Vagina (tissue), 2 donors: ENCODE results near the gene C12orf42. TPM values are rescaled to one million over a fixed set of nuclear protein-coding genes. Genes with fewer than 3 reads are reported as not detected.

Experiments
- DNase-seq, 2 donors: peaks; one replicate each; pipeline ENCODE4 v3.0.0-alpha.2; 2017; ENCODE audit errors: extremely low spot score in 2 of 2
- H3K27ac ChIP-seq: fragments of 200-600 bp; sonication (generic); one replicate; pipeline ENCODE4 v1.5.1; 2019
- H3K27me3 ChIP-seq: fragments of 200-600 bp; sonication (generic); one replicate; pipeline ENCODE4 v1.5.1; 2019
- H3K36me3 ChIP-seq, 2 donors: fragments of 200-600 bp; sonication (generic); one replicate each; pipeline ENCODE4 v1.5.1; 2017 to 2019
- H3K4me1 ChIP-seq: fragments of 200-600 bp; sonication (generic); one replicate; pipeline ENCODE4 v1.5.1; 2019
- H3K4me3 ChIP-seq, 2 donors: fragments of 200-600 bp; sonication (generic); 1 replicate in 1 of 2; 2 replicates in 1 of 2; pipeline ENCODE4 v1.5.1; 2016 to 2019
- H3K9me3 ChIP-seq: fragments of 200-600 bp; sonication (generic); one replicate; pipeline ENCODE4 v1.5.1; 2019
- CTCF ChIP-seq, 3 experiments: fragments of 450-650 bp in 2 of 3; fragments of 200-600 bp in 1 of 3; sonication (generic) in 1 of 3; IDR thresholded peaks; one replicate each; pipeline ENCODE4 v1.5.1; 2017 to 2019; ENCODE audit warnings: antibody characterized with exemption in 3 of 3, mild to moderate bottlenecking in 2 of 3, moderate library complexity in 2 of 3
- POLR2A ChIP-seq, 2 donors: fragments of 450-650 bp; IDR thresholded peaks; one replicate each; pipeline ENCODE4 v1.6.1; 2017; ENCODE audit warnings: antibody characterized with exemption in 2 of 2, mild to moderate bottlenecking in 2 of 2, moderate library complexity in 2 of 2
- POLR2AphosphoS5 ChIP-seq, 2 donors: sonication (generic); formaldehyde crosslinking; IDR thresholded peaks; one replicate each; pipeline ENCODE4 v1.9.0; 2017; ENCODE audit warnings: antibody characterized with exemption in 2 of 2, mild to moderate bottlenecking in 2 of 2, low read depth in 1 of 2; ENCODE audit not compliant: insufficient read depth in 1 of 2
- intact Hi-C: fragments of 100-400 bp; cut with DNase I; formaldehyde crosslinking; loops from one replicate; pipeline ENCODE4 v1.15.1; 2023
- total RNA-seq: library from RNA; depleted of rRNA; stranded (reverse); fragments of >200 nt; gene quantifications from one replicate; pipeline ENCODE4 v1.2.3, GENCODE V29; 2016

C12orf42 gene
- total RNA-seq, 1 donor from 2014 or later = not detected

GRCh38 chr12:103273645-103274044 is 222.1 kb downstream of the C12orf42 start:
- no peak for TF ChIP-seq CTCF (IDR thresholded peaks at IDR 0.05)
- TF ChIP-seq POLR2A (IDR thresholded peaks at IDR 0.05) = no peak
- TF ChIP-seq POLR2AphosphoS5 (IDR thresholded peaks at IDR 0.05; ENCODE audit: insufficient read depth in 1 of 2, low read depth in 1 of 2) = no peak
- no peaks in the 10 kb centered on the region for H3K27me3 ChIP-seq
- intact Hi-C loops = no loop called here

GRCh38 chr12:103272949-103273348 is 222.8 kb downstream of the C12orf42 start:
- no peak for DNase-seq
- H3K4me3 ChIP-seq = no peak overlapping the region
- no peaks in the 10 kb centered on the region for H3K27me3 ChIP-seq
- intact Hi-C loops = no loop called here
- no peak overlapping the region for H3K27ac ChIP-seq
- TF ChIP-seq POLR2A (IDR thresholded peaks at IDR 0.05) (no peak), CTCF (IDR thresholded peaks at IDR 0.05) (no peak), POLR2AphosphoS5 (IDR thresholded peaks at IDR 0.05; ENCODE audit: insufficient read depth in 1 of 2, low read depth in 1 of 2) (no peak)
- H3K36me3 ChIP-seq = no peaks in the 10 kb centered on the region
- H3K9me3 ChIP-seq = no peaks in the 10 kb centered on the region
- no peaks in the 10 kb centered on the region for H3K4me1 ChIP-seq

More at GRCh38 chr12:103273645-103274044, 222.1 kb downstream of the C12orf42 start:
- no peaks in the 10 kb centered on the region for H3K9me3 ChIP-seq
- no peak overlapping the region for H3K4me3 ChIP-seq
- no peak for DNase-seq
- H3K4me1 ChIP-seq = no peaks in the 10 kb centered on the region
- H3K36me3 ChIP-seq = no peaks in the 10 kb centered on the region
- no peak overlapping the region for H3K27ac ChIP-seq

- DNase-seq = no peak
- no peaks in the 10 kb centered on the region for H3K9me3 ChIP-seq
- no peaks in the 10 kb centered on the region for H3K4me1 ChIP-seq
- H3K27ac ChIP-seq = no peak overlapping the region
- H3K36me3 ChIP-seq = no peaks in the 10 kb centered on the region
- TF ChIP-seq CTCF (IDR thresholded peaks at IDR 0.05) = no peak
- no peak for TF ChIP-seq POLR2A (IDR thresholded peaks at IDR 0.05)
- intact Hi-C loops = no loop called here
- no peak overlapping the region for H3K4me3 ChIP-seq
- no peaks in the 10 kb centered on the region for H3K27me3 ChIP-seq
Observed at GRCh38 chr12:103269946-103270345, 225.8 kb downstream of the C12orf42 start.

- no peaks in the 10 kb centered on the region for H3K27me3 ChIP-seq
- intact Hi-C loops = no loop called here
- H3K36me3 ChIP-seq = no peaks in the 10 kb centered on the region
- no peak overlapping the region for H3K27ac ChIP-seq
- no peaks in the 10 kb centered on the region for H3K4me1 ChIP-seq
- no peak overlapping the region for H3K4me3 ChIP-seq
- TF ChIP-seq POLR2AphosphoS5 (IDR thresholded peaks at IDR 0.05; ENCODE audit: insufficient read depth in 1 of 2, low read depth in 1 of 2) (no peak), POLR2A (IDR thresholded peaks at IDR 0.05) (no peak), CTCF (IDR thresholded peaks at IDR 0.05) (no peak)
- DNase-seq = no peak
- no peaks in the 10 kb centered on the region for H3K9me3 ChIP-seq
Observed at GRCh38 chr12:103268831-103269514, 226.8 kb downstream of the C12orf42 start.

GRCh38 chr12:103257763-103258162 is 238.0 kb downstream of the C12orf42 start:
- H3K9me3 ChIP-seq = no peaks in the 10 kb centered on the region
- TF ChIP-seq CTCF (IDR thresholded peaks at IDR 0.05) = no peak
- TF ChIP-seq POLR2AphosphoS5 (IDR thresholded peaks at IDR 0.05; ENCODE audit: insufficient read depth in 1 of 2, low read depth in 1 of 2) = no peak
- no peak for TF ChIP-seq POLR2A (IDR thresholded peaks at IDR 0.05)
- no peaks in the 10 kb centered on the region for H3K4me1 ChIP-seq
- intact Hi-C loops = no loop called here
- no peak overlapping the region for H3K4me3 ChIP-seq
- H3K27me3 ChIP-seq = no peaks in the 10 kb centered on the region
- no peak for DNase-seq
- no peak overlapping the region for H3K27ac ChIP-seq
- no peaks in the 10 kb centered on the region for H3K36me3 ChIP-seq
